Nephron progenitor cell (in vitro differentiated cells): Measurements from ENCODE around the gene OIP5.
"Not testable (repeated sequence)": the region's sequence is repeated elsewhere in the genome, so short reads cannot be mapped to it uniquely, and the experiment has no call there.

Experiments used
- DNase-seq: peaks from one replicate; pipeline ENCODE4 v3.0.0; 2021
- H3K27ac Mint-ChIP-seq: 2 replicates; pipeline ENCODE4 v1.8.0; 2021; ENCODE audit warnings: mild to moderate bottlenecking, moderate library complexity, mixed read lengths
- H3K27me3 Mint-ChIP-seq: 2 replicates; pipeline ENCODE4 v1.8.0; 2021; ENCODE audit warnings: mild to moderate bottlenecking, low read depth, mixed read lengths; ENCODE audit not compliant: poor library complexity
- H3K36me3 Mint-ChIP-seq: 2 replicates; pipeline ENCODE4 v1.8.0; 2021; ENCODE audit warnings: low read depth, mixed read lengths
- H3K4me1 Mint-ChIP-seq: 2 replicates; pipeline ENCODE4 v1.8.0; 2021; ENCODE audit warnings: mixed read lengths
- H3K4me3 Mint-ChIP-seq: 2 replicates; pipeline ENCODE4 v1.8.0; 2021; ENCODE audit warnings: mild to moderate bottlenecking, moderate library complexity, mixed read lengths
- H3K9me3 Mint-ChIP-seq: 2 replicates; pipeline ENCODE4 v1.8.0; 2021; ENCODE audit warnings: mild to moderate bottlenecking, moderate library complexity, mixed read lengths
- CTCF ChIP-seq: fragments of 200-600 bp; sonication (generic); IDR thresholded peaks from 2 replicates; pipeline ENCODE4 v1.5.0; 2021; ENCODE audit warnings: antibody characterized with exemption

OIP5 gene

GRCh38 chr15:41284427-41285177, 47.8 kb downstream of the OIP5 start:
- peaks cover 50% of the 10 kb centered on the region for H3K36me3 Mint-ChIP-seq
- peak overlapping the region; percentile 100 for H3K4me3 Mint-ChIP-seq
- no peak for DNase-seq
- peaks cover 29% of the 10 kb centered on the region for H3K4me1 Mint-ChIP-seq
- peak overlapping the region; percentile 98 for H3K27ac Mint-ChIP-seq
- no peak for TF ChIP-seq CTCF
- H3K27me3 Mint-ChIP-seq, result no peaks in the 10 kb centered on the region
- H3K9me3 Mint-ChIP-seq, result peaks cover 8% of the 10 kb centered on the region

- peak; percentile 98 for DNase-seq
- no peak for TF ChIP-seq CTCF
- H3K4me1 Mint-ChIP-seq, result peaks cover 29% of the 10 kb centered on the region
- H3K27me3 Mint-ChIP-seq, result peaks cover 3% of the 10 kb centered on the region
- H3K4me3 Mint-ChIP-seq, result peak overlapping the region; percentile 100
- H3K27ac Mint-ChIP-seq, result peak overlapping the region; percentile 98
- H3K36me3 Mint-ChIP-seq, result peaks cover 54% of the 10 kb centered on the region
- peaks cover 8% of the 10 kb centered on the region for H3K9me3 Mint-ChIP-seq
These were observed 48.6 kb downstream of the OIP5 start for GRCh38 chr15:41283653-41284426.

GRCh38 chr15:41282980-41283652, 49.3 kb downstream of the OIP5 start:
- H3K27me3 Mint-ChIP-seq, H3K9me3 Mint-ChIP-seq: not testable (repeated sequence)
- H3K4me1 Mint-ChIP-seq, result peaks cover 29% of the 10 kb centered on the region
- peak overlapping the region; percentile 100 for H3K4me3 Mint-ChIP-seq
- peaks cover 52% of the 10 kb centered on the region for H3K36me3 Mint-ChIP-seq
- peak overlapping the region; percentile 88 for H3K27ac Mint-ChIP-seq
- peak; percentile 20 for DNase-seq

- H3K27ac Mint-ChIP-seq, DNase-seq, H3K9me3 Mint-ChIP-seq, H3K27me3 Mint-ChIP-seq: not testable (repeated sequence)
- H3K4me3 Mint-ChIP-seq, result peak overlapping the region; percentile 100
- H3K4me1 Mint-ChIP-seq, result peaks cover 29% of the 10 kb centered on the region
- H3K36me3 Mint-ChIP-seq, result peaks cover 46% of the 10 kb centered on the region
These were observed 50.0 kb downstream of the OIP5 start for GRCh38 chr15:41282436-41282835.

GRCh38 chr15:41281236-41281635, 51.2 kb downstream of the OIP5 start:
- DNase-seq, result no peak
- Mint-ChIP-seq H3K4me3 (no peak overlapping the region), H3K9me3 (peaks cover 4% of the 10 kb centered on the region), H3K4me1 (peaks cover 29% of the 10 kb centered on the region), H3K27ac (no peak overlapping the region), H3K27me3 (peaks cover 3% of the 10 kb centered on the region), H3K36me3 (peaks cover 40% of the 10 kb centered on the region)
- TF ChIP-seq CTCF, result no peak

GRCh38 chr15:41279535-41280283, 52.7 kb downstream of the OIP5 start:
- Mint-ChIP-seq H3K9me3 (no peaks in the 10 kb centered on the region), H3K27ac (peak overlapping the region; percentile 1), H3K4me3 (no peak overlapping the region), H3K4me1 (peaks cover 16% of the 10 kb centered on the region), H3K27me3 (peaks cover 3% of the 10 kb centered on the region), H3K36me3 (peaks cover 34% of the 10 kb centered on the region)
- no peak for TF ChIP-seq CTCF
- no peak for DNase-seq
